Right ventricle myocardium superior (tissue), 1 donor: ENCODE measurements around the gene SCN10A. TPM values are rescaled to one million over a fixed set of nuclear protein-coding genes. Genes with fewer than 3 reads are reported as not detected.
A peak's percentile ranks its signal among the peaks of the same experiment; 100 is the strongest.

Experiments
- ATAC-seq: fragments of 200-7000 bp; cut with Tn5 transposase; one replicate; pipeline ENCODE4 v1.9.1; 2020; ENCODE audit warnings: mild to moderate bottlenecking; ENCODE audit not compliant: poor library complexity
- DNase-seq: peaks from one replicate; pipeline ENCODE4 v3.0.0-alpha.2; 2020
- intact Hi-C: fragments of 100-400 bp; cut with DNase I; formaldehyde crosslinking; loops from one replicate; pipeline ENCODE4 v1.11.2; 2022
- total RNA-seq: library from RNA; stranded (reverse); fragmentation: NEBNext Ultra II Directional; extraction: Animal tissue kit (Norgen Biotek cat#: 25700); gene quantifications from one replicate; pipeline ENCODE4 v1.2.1, GENCODE V29; 2021
- donor health status: DM: no; HTN: yes; CAD: no; lungs with severe emphysema.

Gene SCN10A
- total RNA-seq, 1 donor from 2014 or later = 0.08 TPM

DNA sequence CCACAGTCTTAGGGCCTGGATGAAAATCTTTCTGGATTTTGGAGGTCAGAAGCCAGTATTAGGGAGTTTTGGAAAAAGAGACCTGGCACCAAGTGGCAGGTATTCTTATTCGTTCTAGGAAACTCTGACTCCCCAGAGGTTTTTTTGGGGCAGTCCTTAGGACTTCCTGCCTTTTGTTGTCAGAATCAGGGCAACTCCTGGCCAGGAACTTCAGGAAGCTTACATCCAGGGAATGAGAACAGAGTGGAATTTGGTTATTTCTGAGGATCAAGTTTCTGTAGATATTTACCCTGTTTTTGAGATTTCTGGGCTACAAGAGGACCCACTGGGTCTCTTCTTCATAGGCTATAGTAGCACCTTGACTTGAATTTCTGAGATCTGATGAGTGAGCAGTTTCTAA lies 15.5 kb downstream of the SCN10A start:
- ATAC-seq = no peak
- intact Hi-C loops = no loop called here
- DNase-seq = no peak

GRCh38 chr3:38793721-38794120 lies 22.3 kb downstream of the SCN10A start:
- intact Hi-C loops = no loop called here
- DNase-seq (no peak), ATAC-seq (no peak)

GRCh38 chr3:38792983-38793382 lies 23.0 kb downstream of the SCN10A start:
- intact Hi-C loops = no loop called here
- no peak for DNase-seq
- ATAC-seq = no peak

DNA sequence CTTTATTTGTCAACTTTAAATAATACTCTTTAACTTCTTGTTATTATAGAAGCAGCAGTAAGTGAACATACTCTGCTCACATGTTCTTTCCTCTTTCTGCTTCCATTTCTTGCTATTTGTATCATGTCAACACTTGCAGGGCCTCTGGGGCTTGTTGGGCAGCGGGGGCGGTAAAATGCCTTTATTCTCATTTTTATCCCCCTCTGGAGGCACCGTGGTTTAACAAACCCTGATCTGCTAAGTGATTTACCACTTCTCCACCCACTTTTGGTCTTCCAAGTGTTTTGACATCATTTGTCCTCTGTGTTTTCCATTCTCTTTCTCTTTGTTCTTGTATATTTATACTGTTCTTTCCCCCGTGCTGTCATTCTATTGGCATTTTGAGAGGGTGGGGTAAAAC lies 33.9 kb downstream of the SCN10A start:
- intact Hi-C loops = no loop called here
- no peak for ATAC-seq

DNA sequence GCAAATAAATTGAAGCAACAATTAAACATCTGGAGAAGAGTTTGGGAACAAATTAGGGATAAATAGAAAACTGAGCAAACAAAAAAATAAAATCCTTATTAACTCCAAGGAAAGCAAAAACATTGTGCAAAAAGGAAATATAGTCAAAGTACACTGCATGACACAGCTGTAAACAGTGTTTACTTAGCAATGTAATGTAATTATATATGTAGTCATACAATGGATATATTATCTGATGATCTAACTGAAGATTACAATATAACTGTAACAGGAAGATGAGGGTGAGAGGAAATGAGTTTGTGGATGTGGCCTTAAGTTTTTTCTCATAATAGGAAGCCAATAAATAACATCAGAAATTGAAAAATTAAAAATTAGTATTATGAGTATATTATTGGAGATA lies 42.5 kb downstream of the SCN10A start:
- ATAC-seq = no peak
- intact Hi-C loops = no loop called here

More for the DNA sequence above, 33.9 kb downstream of the SCN10A start:
- DNase-seq = no peak

DNA sequence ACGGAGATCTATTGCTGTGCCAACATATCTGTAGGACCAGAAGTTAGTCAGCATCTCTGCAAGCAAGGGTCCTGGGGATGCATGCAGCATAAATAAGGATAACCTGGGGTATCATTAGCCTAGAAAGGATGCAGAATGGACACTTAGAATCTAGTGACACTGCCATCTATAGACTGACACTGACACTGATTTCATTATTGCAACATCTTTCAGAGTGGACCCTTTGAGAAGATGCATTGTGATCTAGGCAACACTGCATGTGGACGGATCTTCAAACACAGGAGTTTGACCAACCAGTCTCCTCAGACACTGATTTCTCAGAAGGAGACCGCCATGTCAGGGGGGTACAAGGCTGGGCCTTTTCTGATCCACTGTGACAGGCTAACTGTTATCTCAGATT lies 52.4 kb downstream of the SCN10A start:
- no peak for ATAC-seq
- intact Hi-C loops = no loop called here
- DNase-seq = no peak

More for the DNA sequence above, 42.5 kb downstream of the SCN10A start:
- DNase-seq = no peak

DNA sequence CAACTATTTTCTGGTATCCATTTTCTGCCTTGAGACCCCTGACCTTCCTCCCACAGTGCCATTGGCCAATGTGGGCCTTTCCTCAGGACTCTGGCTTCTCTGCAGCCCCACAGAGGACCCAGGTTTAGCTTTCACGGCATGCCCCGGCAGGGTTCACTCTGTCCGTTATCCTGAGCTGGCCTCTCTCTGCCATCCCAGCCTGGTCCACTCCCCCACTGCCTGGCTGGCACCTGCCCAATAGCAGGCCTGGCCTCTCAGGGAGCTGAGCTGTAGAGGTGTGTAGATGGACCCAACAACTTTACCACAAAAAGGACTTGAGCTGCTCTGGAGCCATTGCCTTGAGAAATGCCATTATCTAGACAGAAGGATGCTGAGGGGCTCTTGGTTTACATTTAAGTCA lies 57.5 kb downstream of the SCN10A start:
- no peak for ATAC-seq
- DNase-seq = no peak
- intact Hi-C loops = no loop called here

- no peak for DNase-seq
- no peak for ATAC-seq
- intact Hi-C loops = no loop called here
Observed at GRCh38 chr3:38757721-38758120, 58.3 kb downstream of the SCN10A start.

DNA sequence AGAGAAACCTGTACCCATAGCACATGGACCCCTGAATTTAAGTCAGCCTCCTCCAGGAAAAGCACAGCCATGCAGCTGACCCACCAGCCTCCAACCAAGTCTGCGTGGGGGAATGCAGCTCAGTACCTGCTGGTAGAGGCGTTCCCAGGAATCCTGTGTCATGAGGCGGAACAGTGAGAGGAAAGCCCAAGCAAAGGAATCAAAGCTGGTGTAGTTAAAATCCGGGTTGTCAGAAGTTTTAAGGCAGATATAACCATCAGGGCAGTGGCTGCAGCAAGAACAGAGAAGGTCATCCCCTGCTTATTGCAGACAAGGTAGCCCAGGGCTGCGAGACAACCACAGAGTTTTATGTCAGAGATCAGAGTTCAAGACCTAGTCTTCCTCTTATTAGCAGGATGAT lies 59.1 kb downstream of the SCN10A start:
- ATAC-seq (no peak), DNase-seq (no peak)
- intact Hi-C loops = no loop called here

DNA sequence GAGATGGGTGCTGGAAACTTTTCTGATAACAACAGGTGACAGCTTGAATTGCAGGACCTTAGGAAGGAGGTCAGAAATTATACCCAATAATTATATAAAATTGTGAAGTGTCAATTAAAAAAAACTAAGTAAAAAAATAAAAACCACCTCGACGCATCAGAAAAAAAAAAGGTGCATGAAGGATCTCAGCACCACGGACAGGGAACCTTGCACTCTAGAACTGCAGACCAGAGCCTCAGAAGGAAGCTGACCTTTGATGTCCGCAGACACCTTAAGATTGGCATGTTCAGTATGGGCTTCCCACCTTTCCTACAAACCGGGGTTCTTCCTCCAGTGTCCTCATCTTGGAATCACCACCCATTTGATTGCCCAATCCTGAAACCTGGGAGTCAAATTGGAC lies 60.9 kb downstream of the SCN10A start:
- ATAC-seq (no peak), DNase-seq (no peak)
- intact Hi-C loops = no loop called here

- ATAC-seq (peak; percentile 36), DNase-seq (no peak)
- intact Hi-C loops = no loop called here
Observed at GRCh38 chr3:38746641-38747040, 69.4 kb downstream of the SCN10A start.

- DNase-seq (no peak), ATAC-seq (no peak)
- intact Hi-C loops = no loop called here
Observed at GRCh38 chr3:38743043-38743442, 73.0 kb downstream of the SCN10A start.

DNA sequence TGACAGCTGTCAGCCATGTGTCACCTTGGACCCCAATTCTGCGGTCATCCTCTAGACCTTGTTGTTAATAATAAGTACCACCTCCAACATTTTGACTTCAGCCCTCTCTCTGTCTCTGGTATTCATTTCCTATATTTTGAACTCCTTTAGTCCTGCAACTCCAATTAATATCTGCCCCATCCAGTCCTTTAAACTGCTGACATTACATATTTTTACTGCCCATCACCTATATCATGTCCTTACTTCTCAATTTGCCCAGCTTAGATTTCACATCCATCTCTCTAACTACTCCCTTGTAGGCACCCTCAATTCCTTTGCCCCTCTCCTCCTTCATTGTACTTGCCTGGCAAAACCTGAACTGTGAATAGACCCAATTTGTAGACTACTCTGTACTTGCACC lies 73.5 kb downstream of the SCN10A start:
- DNase-seq = no peak
- intact Hi-C loops = no loop called here
- no peak for ATAC-seq

DNA sequence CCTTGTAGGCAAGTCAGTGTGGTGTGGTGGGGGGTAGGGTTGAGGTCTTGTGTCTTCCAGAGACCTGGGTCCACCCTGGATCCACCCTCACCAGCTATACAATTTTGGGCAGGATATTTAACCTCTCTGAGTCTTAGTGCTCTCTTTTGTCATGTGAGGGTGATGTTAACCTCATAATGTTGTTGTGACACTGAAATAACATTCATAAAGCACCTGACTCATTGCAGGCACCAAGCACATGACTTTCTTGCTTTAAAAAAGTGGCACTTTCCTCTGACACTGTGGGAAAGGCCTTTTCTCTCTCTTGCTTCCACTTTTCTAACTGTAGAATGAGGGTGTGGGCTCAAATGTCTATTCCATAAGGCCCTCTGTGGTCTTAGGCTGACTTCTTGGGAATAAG lies 75.5 kb downstream of the SCN10A start:
- ATAC-seq (no peak), DNase-seq (no peak)
- intact Hi-C loops = no loop called here

- intact Hi-C loops = no loop called here
- no peak for DNase-seq
- ATAC-seq = no peak
Observed at GRCh38 chr3:38739931-38740330, 76.1 kb downstream of the SCN10A start.

DNA sequence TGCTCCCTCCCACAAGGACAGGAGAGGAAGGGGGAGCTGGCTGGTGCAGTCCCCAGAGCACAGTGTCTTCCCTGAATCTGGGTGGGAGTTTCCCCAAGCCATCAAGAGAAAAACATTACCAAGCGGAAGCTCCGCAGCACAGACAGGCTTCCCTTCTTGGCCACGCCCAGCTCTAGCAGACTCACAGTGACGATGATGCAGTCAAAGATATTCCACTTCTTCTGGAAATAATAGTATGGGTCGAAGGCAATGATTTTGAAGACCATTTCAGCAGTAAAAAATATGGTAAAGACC lies 76.7 kb downstream of the SCN10A start:
- ATAC-seq (no peak), DNase-seq (no peak)
- intact Hi-C loops = no loop called here

DNA sequence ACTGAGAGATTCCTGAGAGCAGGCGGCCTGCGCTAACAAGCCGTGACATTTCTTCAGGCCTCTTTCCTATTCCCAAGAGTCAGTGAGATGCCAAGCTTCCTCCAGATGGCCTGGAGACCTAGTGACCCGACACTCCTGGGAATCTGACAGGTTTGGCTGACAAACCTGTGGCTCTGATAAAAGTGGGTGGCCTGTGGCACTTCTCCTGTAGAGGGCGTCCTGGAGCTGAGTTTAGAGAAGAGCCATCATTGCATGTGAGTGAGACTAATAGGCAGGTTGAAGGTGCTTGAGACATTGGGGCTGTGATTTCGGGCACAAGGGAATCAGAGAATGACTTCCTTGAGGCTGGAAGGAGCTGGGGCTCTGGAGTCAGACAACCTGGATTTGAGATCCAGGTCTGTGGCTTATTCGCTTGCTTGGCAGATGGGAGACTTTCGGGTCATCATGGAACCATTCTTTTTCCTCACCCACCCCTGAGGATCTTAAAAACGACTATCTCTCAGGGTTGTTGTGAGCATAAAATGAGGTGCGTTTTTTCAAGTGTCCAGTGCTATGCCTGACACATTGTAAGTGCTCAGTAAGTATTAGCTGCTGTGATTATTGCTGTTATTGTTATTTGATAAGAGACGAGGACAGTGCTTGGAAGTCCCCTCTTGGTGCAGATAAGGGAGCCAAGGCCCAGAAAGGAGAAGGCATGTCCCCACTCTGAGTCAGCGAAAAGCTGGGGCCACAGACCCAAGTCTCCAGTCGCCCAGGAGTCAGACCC lies 77.2 kb downstream of the SCN10A start:
- ATAC-seq (no peak), DNase-seq (no peak)
- intact Hi-C loops = no loop called here

GRCh38 chr3:38731522-38731921 lies 84.5 kb downstream of the SCN10A start:
- intact Hi-C loops = no loop called here
- ATAC-seq (no peak), DNase-seq (no peak)

- DNase-seq (no peak), ATAC-seq (no peak)
- intact Hi-C loops = no loop called here
Observed at GRCh38 chr3:38730281-38730680, 85.7 kb downstream of the SCN10A start.

DNA sequence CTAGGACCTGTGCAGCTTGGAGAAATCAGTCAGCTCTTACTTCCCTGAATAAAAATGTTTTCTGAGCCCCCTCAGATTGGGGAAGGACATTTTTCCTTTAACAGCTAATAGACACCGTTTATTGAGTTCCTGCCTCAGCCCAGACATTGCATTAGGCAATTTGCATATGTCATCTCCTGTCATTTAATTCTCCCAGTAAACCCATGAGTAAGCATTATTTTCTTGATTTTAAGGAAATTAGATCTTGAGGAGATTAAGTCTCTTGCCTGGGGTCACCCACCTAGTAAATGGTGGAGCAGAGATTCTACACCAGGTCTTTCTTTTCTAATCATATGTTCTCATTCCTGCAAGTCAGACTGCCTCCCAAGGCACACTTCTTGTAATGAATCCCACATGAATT lies 88.0 kb downstream of the SCN10A start:
- DNase-seq (no peak), ATAC-seq (no peak)
- intact Hi-C loops = no loop called here

- ATAC-seq = no peak
- intact Hi-C loops = no loop called here
- no peak for DNase-seq
Observed at GRCh38 chr3:38726751-38727150, 89.3 kb downstream of the SCN10A start.
